OCI-LY1 (cell line): ENCODE measurements around the gene DDC.

Experiments used
- H2AFZ ChIP-seq: fragments of 200-600 bp; sonication (generic), shearing (Covaris generic); 2 replicates; pipeline ENCODE4 v1.6.0; 2014; ENCODE audit warnings: antibody characterized with exemption, mild to moderate bottlenecking, low read length
- H3F3A ChIP-seq: fragments of 200-600 bp; sonication (generic), shearing (Covaris generic); 2 replicates; pipeline ENCODE4 v1.6.0; 2014; ENCODE audit warnings: mild to moderate bottlenecking, antibody characterized with exemption, low read length, moderate library complexity; ENCODE audit not compliant: insufficient read depth
- H3K27ac ChIP-seq: fragments of 200-600 bp; sonication (generic); 2 replicates; pipeline ENCODE4 v1.5.1; 2014; ENCODE audit warnings: low read length, mixed run types, mild to moderate bottlenecking, low read depth; ENCODE audit not compliant: poor library complexity, severe bottlenecking
- H3K27me3 ChIP-seq: fragments of 200-600 bp; sonication (generic); 2 replicates; pipeline ENCODE4 v1.6.0; 2014; ENCODE audit warnings: antibody characterized with exemption, mild to moderate bottlenecking, low read length, moderate library complexity; ENCODE audit not compliant: insufficient read depth
- H3K36me3 ChIP-seq: fragments of 200-600 bp; sonication (generic); 2 replicates; pipeline ENCODE4 v1.6.1; 2014; ENCODE audit warnings: mild to moderate bottlenecking, antibody characterized with exemption, low read length, moderate library complexity, mixed read lengths; ENCODE audit not compliant: insufficient read depth
- H3K4me1 ChIP-seq: fragments of 200-600 bp; sonication (generic); 2 replicates; pipeline ENCODE4 v1.5.1; 2014; ENCODE audit warnings: mild to moderate bottlenecking, low read length, moderate library complexity; ENCODE audit not compliant: insufficient read depth, severe bottlenecking
- H3K4me2 ChIP-seq: fragments of 200-600 bp; sonication (generic), shearing (Covaris generic); 2 replicates; pipeline ENCODE4 v1.6.1; 2014; ENCODE audit warnings: low read length
- H3K4me3 ChIP-seq: fragments of 200-600 bp; sonication (generic); 2 replicates; pipeline ENCODE4 v1.5.1; 2014; ENCODE audit warnings: low read length, low read depth, mild to moderate bottlenecking, mixed read lengths; ENCODE audit not compliant: poor library complexity, severe bottlenecking
- H3K79me2 ChIP-seq: fragments of 200-600 bp; shearing (Covaris generic); 2 replicates; pipeline ENCODE4 v1.6.1; 2016; ENCODE audit warnings: mixed run types, low read length, mixed read lengths; ENCODE audit not compliant: insufficient read depth
- H3K9ac ChIP-seq: fragments of 200-600 bp; sonication (generic), shearing (Covaris generic); 2 replicates; pipeline ENCODE4 v1.6.1; 2014; ENCODE audit warnings: mild to moderate bottlenecking, low read length, mixed read lengths
- H3K9me2 ChIP-seq: fragments of 200-600 bp; sonication (generic), shearing (Covaris generic); 2 replicates; pipeline ENCODE4 v1.6.1; 2014; ENCODE audit warnings: low read depth, mild to moderate bottlenecking, low read length, mixed read lengths
- H3K9me3 ChIP-seq: fragments of 200-600 bp; shearing (Covaris generic); 2 replicates; pipeline ENCODE4 v1.6.1; 2014; ENCODE audit warnings: low read length, mixed read lengths
- H4K20me1 ChIP-seq: fragments of 200-600 bp; sonication (generic), shearing (Covaris generic); 2 replicates; pipeline ENCODE4 v1.6.0; 2016; ENCODE audit warnings: mild to moderate bottlenecking, low read length; ENCODE audit not compliant: insufficient read depth
- EZH2 ChIP-seq: fragments of 200-600 bp; sonication (generic), shearing (Covaris generic); IDR thresholded peaks from 2 replicates; pipeline ENCODE4 v1.8.0; 2017; ENCODE audit warnings: borderline replicate concordance, mixed run types, mild to moderate bottlenecking, antibody characterized with exemption, low read length, moderate library complexity, mixed read lengths
- TF ChIP-seq, protein P1 (sequence below): fragments of 200-600 bp; sonication (generic), shearing (Covaris generic); IDR thresholded peaks from 2 replicates; pipeline ENCODE4 v1.5.1; 2017; ENCODE audit warnings: mild to moderate bottlenecking, antibody characterized with exemption, low read length, moderate library complexity, mixed read lengths

DDC gene

DNA sequence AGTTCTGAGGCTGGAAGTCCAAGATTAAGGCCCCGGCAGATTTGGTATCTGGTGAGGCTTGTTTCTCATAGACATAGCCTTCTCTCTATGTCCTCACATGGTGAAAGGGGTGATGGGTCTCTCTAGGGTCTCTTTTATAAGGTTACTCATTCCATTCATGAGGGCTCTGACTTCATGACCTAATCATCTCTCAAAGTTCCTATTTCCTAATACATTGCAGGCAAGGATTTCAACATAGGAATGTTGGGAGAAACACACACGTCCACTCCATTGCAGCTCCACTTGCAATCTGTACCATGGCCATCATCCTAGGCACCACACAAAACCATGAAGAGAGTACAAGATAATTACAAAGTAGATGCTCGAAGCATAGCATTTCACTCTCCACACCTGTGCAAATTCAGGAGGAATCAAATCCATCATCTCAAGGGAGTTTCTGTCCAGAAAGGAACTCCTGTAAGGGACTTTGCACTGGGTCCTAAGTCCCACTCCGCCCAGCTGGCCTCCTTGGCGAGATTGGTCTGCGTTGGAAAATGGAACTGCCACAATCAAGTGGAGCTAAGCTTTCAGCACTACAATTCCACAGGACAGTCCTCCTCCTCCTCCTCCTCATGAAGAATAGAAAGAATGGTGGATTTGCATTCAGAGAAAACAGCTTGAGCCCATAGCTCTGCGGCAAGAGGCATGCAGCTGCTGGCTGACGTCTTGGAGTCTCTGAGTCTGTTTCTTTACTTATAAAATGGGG is 8.8 kb downstream of the DDC start:
- Histone ChIP-seq H3K9ac (no peak overlapping the region), H3K9me2 (no peaks in the 10 kb centered on the region), H3K36me3 (no peaks in the 10 kb centered on the region), H3K4me2 (no peak overlapping the region), H4K20me1 (no peaks in the 10 kb centered on the region), H2AFZ (no peak overlapping the region), H3K27ac (no peak overlapping the region), H3K9me3 (no peaks in the 10 kb centered on the region), H3K79me2 (no peaks in the 10 kb centered on the region), H3F3A (no peaks in the 10 kb centered on the region), H3K4me1 (no peaks in the 10 kb centered on the region), H3K4me3 (no peak overlapping the region), H3K27me3 (0 out of 2 replicates have a peak, but pooled peaks cover 3% of the 10 kb centered on the region)
- TF ChIP-seq, protein P1, sequence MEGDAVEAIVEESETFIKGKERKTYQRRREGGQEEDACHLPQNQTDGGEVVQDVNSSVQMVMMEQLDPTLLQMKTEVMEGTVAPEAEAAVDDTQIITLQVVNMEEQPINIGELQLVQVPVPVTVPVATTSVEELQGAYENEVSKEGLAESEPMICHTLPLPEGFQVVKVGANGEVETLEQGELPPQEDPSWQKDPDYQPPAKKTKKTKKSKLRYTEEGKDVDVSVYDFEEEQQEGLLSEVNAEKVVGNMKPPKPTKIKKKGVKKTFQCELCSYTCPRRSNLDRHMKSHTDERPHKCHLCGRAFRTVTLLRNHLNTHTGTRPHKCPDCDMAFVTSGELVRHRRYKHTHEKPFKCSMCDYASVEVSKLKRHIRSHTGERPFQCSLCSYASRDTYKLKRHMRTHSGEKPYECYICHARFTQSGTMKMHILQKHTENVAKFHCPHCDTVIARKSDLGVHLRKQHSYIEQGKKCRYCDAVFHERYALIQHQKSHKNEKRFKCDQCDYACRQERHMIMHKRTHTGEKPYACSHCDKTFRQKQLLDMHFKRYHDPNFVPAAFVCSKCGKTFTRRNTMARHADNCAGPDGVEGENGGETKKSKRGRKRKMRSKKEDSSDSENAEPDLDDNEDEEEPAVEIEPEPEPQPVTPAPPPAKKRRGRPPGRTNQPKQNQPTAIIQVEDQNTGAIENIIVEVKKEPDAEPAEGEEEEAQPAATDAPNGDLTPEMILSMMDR = no peak
- no peak for TF ChIP-seq EZH2

DNA sequence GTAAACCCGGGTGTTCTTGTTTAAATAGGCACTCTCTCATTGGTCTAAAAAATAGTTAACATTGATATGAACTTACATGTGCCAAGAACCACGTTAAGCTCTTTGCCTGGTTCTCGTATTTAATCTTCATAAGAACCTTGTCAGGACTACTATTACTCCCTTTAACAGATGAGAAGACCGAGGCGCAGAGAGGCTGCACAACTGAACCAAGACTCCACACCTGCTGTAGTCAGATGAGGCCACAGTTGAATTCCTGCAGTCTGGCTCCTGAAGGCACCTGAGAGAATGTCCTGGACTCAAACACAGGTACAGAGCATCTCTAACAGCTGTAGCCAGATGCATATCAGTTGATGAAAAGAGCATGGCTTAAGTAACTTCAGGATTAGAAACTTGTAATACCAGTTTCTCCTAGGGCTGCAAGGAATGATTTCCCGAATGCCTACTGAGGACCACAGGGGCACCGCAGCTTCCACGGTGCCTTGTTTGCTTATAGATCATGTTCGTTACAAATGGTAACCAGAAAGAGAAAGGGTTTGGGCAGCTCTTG is 9.5 kb downstream of the DDC start:
- Histone ChIP-seq H3K4me2 (no peak overlapping the region), H3K27ac (no peak overlapping the region), H3F3A (no peaks in the 10 kb centered on the region), H3K4me1 (no peaks in the 10 kb centered on the region), H4K20me1 (no peaks in the 10 kb centered on the region), H2AFZ (no peak overlapping the region), H3K4me3 (no peak overlapping the region), H3K27me3 (0 out of 2 replicates have a peak, but pooled peaks cover 3% of the 10 kb centered on the region), H3K9me3 (no peaks in the 10 kb centered on the region), H3K9ac (no peak overlapping the region), H3K79me2 (no peaks in the 10 kb centered on the region), H3K9me2 (no peaks in the 10 kb centered on the region), H3K36me3 (no peaks in the 10 kb centered on the region)
- no peak for TF ChIP-seq EZH2
- TF ChIP-seq, protein P1 = no peak

DNA sequence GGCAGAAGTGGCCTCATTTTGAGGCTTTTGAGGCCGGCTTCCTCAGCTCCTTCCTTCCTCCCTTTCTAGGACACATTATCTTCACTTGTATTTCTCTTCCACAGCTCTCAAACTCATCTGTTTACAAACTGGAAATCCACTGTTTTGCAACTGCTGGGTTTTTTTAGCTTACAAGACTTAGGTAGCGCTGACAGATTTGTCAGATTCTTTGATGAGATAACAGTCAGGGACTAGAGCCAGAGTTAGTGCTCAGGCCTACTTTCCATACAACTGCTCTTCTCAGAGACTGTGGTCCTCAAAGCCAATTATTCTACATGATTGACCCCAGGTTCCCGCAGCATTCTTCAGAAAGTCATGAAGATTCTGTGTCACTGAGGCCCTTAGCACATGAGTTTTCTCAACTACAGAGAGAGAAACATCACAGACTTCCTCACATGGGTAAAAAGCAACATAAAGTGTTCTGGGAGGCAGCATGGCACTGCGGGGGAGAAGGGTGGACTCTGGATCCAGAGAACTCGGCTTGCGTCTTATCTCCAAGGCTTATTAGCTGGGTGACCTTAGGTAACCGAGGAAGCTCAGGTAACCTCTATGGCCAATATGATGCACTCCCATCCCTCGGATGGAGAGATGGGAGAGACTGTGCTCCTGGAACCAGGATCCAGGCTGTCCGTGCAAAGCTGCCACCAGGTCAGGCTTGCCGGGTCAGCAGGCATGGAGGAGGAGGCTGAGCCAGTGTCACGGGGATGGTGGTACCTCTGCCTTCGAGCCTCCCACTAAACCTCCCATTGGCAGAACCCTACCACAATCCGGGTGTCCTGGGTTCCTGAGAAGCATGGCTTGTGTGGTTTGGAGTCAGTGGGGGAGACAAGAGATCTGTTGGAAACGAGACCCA is 10.5 kb downstream of the DDC start:
- Histone ChIP-seq H3K27ac (no peak overlapping the region), H3K4me2 (no peak overlapping the region), H3K27me3 (no peaks in the 10 kb centered on the region), H3K9me2 (no peaks in the 10 kb centered on the region), H3K9me3 (no peaks in the 10 kb centered on the region), H3K79me2 (no peaks in the 10 kb centered on the region), H4K20me1 (no peaks in the 10 kb centered on the region), H3K36me3 (no peaks in the 10 kb centered on the region), H3K4me3 (no peak overlapping the region), H3F3A (no peaks in the 10 kb centered on the region), H3K9ac (no peak overlapping the region), H3K4me1 (no peaks in the 10 kb centered on the region), H2AFZ (no peak overlapping the region)
- TF ChIP-seq EZH2 = no peak
- TF ChIP-seq, protein P1 = no peak
